Heart right ventricle (tissue), 16 donors: ENCODE results near the gene TCL1B. TPM values are rescaled to one million over a fixed set of nuclear protein-coding genes. Genes with fewer than 3 reads are reported as not detected.

Experiments used
- ATAC-seq, 8 donors: fragments of 200-7000 bp; cut with Tn5 transposase; one replicate each; pipeline ENCODE4 v1.9.1; 2020; ENCODE audit warnings: mild to moderate bottlenecking in 8 of 8, moderate library complexity in 8 of 8, moderate number of reproducible peaks in 1 of 8
- DNase-seq, 2 donors: peaks; one replicate each; pipeline ENCODE4 v3.0.0-alpha.2; 2020
- H3K27ac ChIP-seq, 10 donors: fragments of 200-600 bp; sonication (generic) in 2 of 10; one replicate each; pipeline versions ENCODE4 v1.5.0 to v1.8.0; 2020 to 2022; ENCODE audit warnings: mild to moderate bottlenecking in 3 of 10
- H3K27me3 ChIP-seq, 7 donors: fragments of 200-600 bp; one replicate each; pipeline ENCODE4 v1.8.0; 2021 to 2022; ENCODE audit warnings: mild to moderate bottlenecking in 2 of 7
- H3K36me3 ChIP-seq, 9 donors: fragments of 200-600 bp; sonication (generic) in 1 of 9; one replicate each; pipeline versions ENCODE4 v1.5.0 to v1.8.0; 2020 to 2022; ENCODE audit warnings: mild to moderate bottlenecking in 2 of 9
- H3K4me1 ChIP-seq, 9 donors: fragments of 200-600 bp; sonication (generic) in 1 of 9; one replicate each; pipeline versions ENCODE4 v1.5.0 to v1.8.0; 2020 to 2022; ENCODE audit warnings: mild to moderate bottlenecking in 4 of 9
- H3K4me3 ChIP-seq, 10 donors: fragments of 200-600 bp; sonication (generic) in 2 of 10; one replicate each; pipeline versions ENCODE4 v1.5.0 to v1.8.0; 2020 to 2022; ENCODE audit warnings: mild to moderate bottlenecking in 7 of 10, moderate library complexity in 2 of 10
- H3K9me3 ChIP-seq, 11 donors: fragments of 200-600 bp in 10 of 11; sonication (generic) in 2 of 11; one replicate each; pipeline versions ENCODE4 v1.5.0 to v1.8.0; 2013 to 2022; ENCODE audit warnings: mild to moderate bottlenecking in 2 of 11, control low read depth in 1 of 11, moderate library complexity in 1 of 11
- CTCF ChIP-seq, 9 donors: fragments of 200-600 bp; sonication (generic) in 2 of 9; IDR thresholded peaks; one replicate each; pipeline versions ENCODE4 v1.5.0 to v1.8.0; 2021 to 2022; ENCODE audit warnings: antibody characterized with exemption in 9 of 9, mild to moderate bottlenecking in 5 of 9, moderate library complexity in 1 of 9
- WGBS, 2 donors: extraction: QIAGEN DNeasy Blood & Tissue Kit; methylation state at CpG; one replicate each; pipeline ENCODE4 v1.1.7; 2013; ENCODE audit warnings: inconsistent platforms in 1 of 2; 5-methylcytosine and 5-hydroxymethylcytosine counted together
- intact Hi-C, 10 donors: fragments of 100-400 bp; cut with DNase I; formaldehyde crosslinking; loops; one replicate each; pipeline versions ENCODE4 v1.11.1 to v1.14.2; 2022
- polyA plus RNA-seq, 2 donors: library from polyadenylated mRNA; stranded (reverse); fragments of 200-250 nt; gene quantifications; one replicate each; pipeline ENCODE4 v1.2.3, GENCODE V29; 2013
- total RNA-seq, 10 donors: library from RNA; stranded (reverse); fragmentation: NEBNext Ultra II Directional in 3 of 10; extraction: Animal tissue kit (Norgen Biotek cat#: 25700) in 3 of 10; gene quantifications; one replicate each; pipeline versions ENCODE4 v1.2.1 to v1.2.4, GENCODE V29; 2021 to 2023
- donor health status: Arrhythmogenic right ventricular cardiomyopathy.
- donor health status: ischemic (EF 13 %, LVEDD 7.1; RV severe dilation, severe dysfunction).
- donor health status: healthy with polysubstance abuse.
- donor health status: DM: no; HTN: yes; CAD: no.
- donor health status: DM: no; HTN: no; CAD: no.
- donor health status: ischemic (EF 25% LVEDD 6.9; RV normal size, moderate dysfunction).
- donor health status: ischemic (EF 25% LVEDD 5.7; RV mildly dilated, moderate dysfunction).
- donor health status: healthy.
- donor health status: DM: yes; HTN: yes; CAD: no.
- donor health status: Ischemic cardiomyopathy.
- donor health status: ischemic (EF 35%, LVEDD 5.7; RV mildly dilated, moderate dysfunction).
- donor health status: nonischemic (EF 11% LVEDD 7.7; RV severe dilation, severe dysfunction).
- donor health status: DM: yes; HTN: yes; CAD: no.
- donor health status: PGD.
- donor health status: ischemic (EF 29% LVEDD 5.4; RV normal size, mild dysfunction).
- donor health status: nonischemic (EF 23%, LVEDD 6.1; RV moderate dilation, normal function).

TCL1B gene
- total and polyA plus RNA-seq, 12 donors, result not detected

GRCh38 chr14:95692109-95692508 is 5.9 kb downstream of the TCL1B start:
- no peak for ATAC-seq
- peaks cover 0 to 48% (median 32%) of the 10 kb centered on the region in 7 donors for H3K27me3 ChIP-seq
- intact Hi-C loops, result no loop called here

GRCh38 chr14:95695051-95695450 is 8.8 kb downstream of the TCL1B start:
- Histone ChIP-seq H3K9me3 (no peaks in the 10 kb centered on the region), H3K4me1 (no peaks in the 10 kb centered on the region), H3K4me3 (no peak overlapping the region), H3K36me3 (no peaks in the 10 kb centered on the region), H3K27ac (no peak overlapping the region), H3K27me3 (peaks cover 0 to 57% (median 40%) of the 10 kb centered on the region in 7 donors)
- DNase-seq, result no peak
- WGBS, 2 donors, result 61 to 69% methylated on average over 5 of the region's 5 CpGs
- ATAC-seq, result no peak
- no peak for TF ChIP-seq CTCF (IDR thresholded peaks at IDR 0.05)
- intact Hi-C loops, result no loop called here

More at GRCh38 chr14:95692109-95692508, 5.9 kb downstream of the TCL1B start:
- no peaks in the 10 kb centered on the region for H3K4me1 ChIP-seq
- DNase-seq, result no peak
- H3K36me3 ChIP-seq, result no peaks in the 10 kb centered on the region
- 88 to 90% methylated on average over 4 of the region's 4 CpGs for WGBS, 2 donors
- H3K9me3 ChIP-seq, result no peaks in the 10 kb centered on the region
- no peak overlapping the region for H3K27ac ChIP-seq
- no peak overlapping the region for H3K4me3 ChIP-seq
- TF ChIP-seq CTCF (IDR thresholded peaks at IDR 0.05), result no peak

GRCh38 chr14:95695913-95696312 is 9.7 kb downstream of the TCL1B start:
- ATAC-seq, result no peak
- no peak for TF ChIP-seq CTCF (IDR thresholded peaks at IDR 0.05)
- Histone ChIP-seq H3K4me1 (no peaks in the 10 kb centered on the region), H3K27me3 (peaks cover 0 to 65% (median 47%) of the 10 kb centered on the region in 7 donors), H3K36me3 (no peaks in the 10 kb centered on the region), H3K4me3 (no peak overlapping the region), H3K27ac (no peak overlapping the region), H3K9me3 (no peaks in the 10 kb centered on the region)
- no peak for DNase-seq
- intact Hi-C loops, result no loop called here
- WGBS, 2 donors, result 71 to 75% methylated on average over 5 of the region's 5 CpGs

GRCh38 chr14:95696741-95697140 is 10.5 kb downstream of the TCL1B start:
- Histone ChIP-seq H3K4me3 (no peak overlapping the region), H3K9me3 (no peaks in the 10 kb centered on the region), H3K27me3 (peaks cover 0 to 71% (median 51%) of the 10 kb centered on the region in 7 donors), H3K36me3 (no peaks in the 10 kb centered on the region), H3K27ac (no peak overlapping the region), H3K4me1 (no peaks in the 10 kb centered on the region)
- intact Hi-C loops, result no loop called here
- ATAC-seq (no peak), DNase-seq (no peak)
- WGBS, 2 donors, result 71 to 77% methylated on average over 15 of the region's 15 CpGs
- TF ChIP-seq CTCF (IDR thresholded peaks at IDR 0.05), result no peak
